Transverse colon (tissue), 3 donors: ENCODE results near the gene SP5.

Source experiments
- CTCF ChIP-seq, 5 experiments: fragments of 200-600 bp in 3 of 5; fragments of 450-650 bp in 2 of 5; sonication (generic) in 3 of 5; IDR thresholded peaks; 1 replicate in 2 of 5; 2 replicates in 3 of 5; pipeline ENCODE4 v1.5.1; 2016 to 2017; ENCODE audit warnings: antibody characterized with exemption in 5 of 5, inconsistent platforms in 3 of 5, mild to moderate bottlenecking in 2 of 5, moderate library complexity in 1 of 5
- EP300 ChIP-seq: sonication (generic); formaldehyde crosslinking; IDR thresholded peaks from one replicate; pipeline ENCODE4 v1.6.1; 2017; ENCODE audit warnings: antibody characterized with exemption, low read depth

GRCh38 chr2:170762760-170763159 is 47.6 kb downstream of the SP5 start:
- no peak for TF ChIP-seq CTCF (IDR thresholded peaks at IDR 0.05)
- no peak for TF ChIP-seq EP300
